HepG2 (cell line): ENCODE measurements around the gene JPT1. TPM values are rescaled to one million over a fixed set of nuclear protein-coding genes. Genes with fewer than 3 reads are reported as not detected.

Experiments used
- AGO2 ChIP-seq: fragments of 200-400 bp; formaldehyde crosslinking; optimal IDR thresholded peaks from 2 replicates; pipeline ENCODE3; 2017; ENCODE audit warnings: mild to moderate bottlenecking, low read depth, low read length, moderate library complexity
- CBFB ChIP-seq: sonication (generic); formaldehyde crosslinking; IDR thresholded peaks from 2 replicates; pipeline ENCODE4 v1.4.0; 2020; ENCODE audit warnings: missing genetic modification reagents
- DMAP1 ChIP-seq: IDR thresholded peaks from 2 replicates; pipeline ENCODE4 v1.6.1; 2016
- DNMT3B ChIP-seq: conservative IDR thresholded peaks from 2 replicates; pipeline ENCODE4 v1.6.1; 2016; ENCODE audit warnings: missing biosample characterization, control low read depth
- GPN1 ChIP-seq: sonication (generic); formaldehyde crosslinking; IDR thresholded peaks from 2 replicates; pipeline ENCODE4 v1.5.1; 2020; ENCODE audit warnings: missing genetic modification reagents, borderline replicate concordance
- HOXA5 ChIP-seq: sonication (generic); formaldehyde crosslinking; IDR thresholded peaks from 2 replicates; pipeline ENCODE4 v1.4.0; 2020; ENCODE audit warnings: missing genetic modification reagents
- KLF16 ChIP-seq, 2 experiments: sonication (generic) in 1 of 2; formaldehyde crosslinking in 1 of 2; IDR thresholded peaks; 2 replicates each; pipeline versions ENCODE4 v1.6.1 to v1.8.0; 2016 to 2023; ENCODE audit warnings: missing genetic modification reagents in 2 of 2, missing compliant biosample characterization in 1 of 2
- NCOR1 ChIP-seq: fragments of 200-600 bp; sonication (generic); IDR thresholded peaks from 2 replicates; pipeline ENCODE4 v1.7.0; 2017; ENCODE audit warnings: antibody characterized with exemption, low read length, borderline replicate concordance
- NONO ChIP-seq, 2 experiments: fragments of 450-650 bp in 1 of 2; sonication (generic) in 1 of 2; formaldehyde crosslinking in 1 of 2; IDR thresholded peaks in 1 of 2; conservative IDR thresholded peaks in 1 of 2; 2 replicates each; pipeline versions ENCODE4 v1.6.1 to v1.8.0; 2017 to 2022; ENCODE audit warnings: mild to moderate bottlenecking in 1 of 2, missing genetic modification reagents in 1 of 2, moderate library complexity in 1 of 2
- PHF8 ChIP-seq: sonication (generic); formaldehyde crosslinking; IDR thresholded peaks from 2 replicates; pipeline ENCODE4 v1.5.0; 2020; ENCODE audit warnings: missing genetic modification reagents
- PRPF4 ChIP-seq: fragments of 200-400 bp; formaldehyde crosslinking; IDR thresholded peaks from 2 replicates; pipeline ENCODE4 v1.6.1; 2016; ENCODE audit warnings: low read length, low read depth; ENCODE audit not compliant: poor library complexity, severe bottlenecking
- RXRB ChIP-seq: IDR thresholded peaks from 2 replicates; pipeline ENCODE4 v1.6.1; 2016; ENCODE audit warnings: borderline replicate concordance, missing genetic modification reagents, missing compliant biosample characterization
- SIX4 ChIP-seq: sonication (generic); formaldehyde crosslinking; IDR thresholded peaks from 2 replicates; pipeline ENCODE4 v1.4.0; 2020; ENCODE audit warnings: missing genetic modification reagents
- SMARCE1 ChIP-seq: fragments of 450-650 bp; IDR thresholded peaks from 2 replicates; pipeline ENCODE4 v1.6.1; 2017; ENCODE audit warnings: borderline replicate concordance
- TMF1 ChIP-seq: sonication (generic); formaldehyde crosslinking; IDR thresholded peaks from 2 replicates; pipeline ENCODE4 v1.8.1; 2022; ENCODE audit warnings: low read depth, missing genetic modification reagents
- ZEB1 ChIP-seq: IDR thresholded peaks from 2 replicates; pipeline ENCODE4 v1.6.1; 2012; ENCODE audit warnings: mild to moderate bottlenecking, low read depth, inconsistent platforms; ENCODE audit not compliant: insufficient replicate concordance
- ZFP90 ChIP-seq: sonication (generic); formaldehyde crosslinking; IDR thresholded peaks from 2 replicates; pipeline ENCODE4 v1.8.0; 2022; ENCODE audit warnings: missing genetic modification reagents, mild to moderate bottlenecking, inconsistent platforms, borderline replicate concordance
- ZNF432 ChIP-seq: sonication (generic); formaldehyde crosslinking; IDR thresholded peaks from 2 replicates; pipeline ENCODE4 v1.5.0; 2020; ENCODE audit warnings: missing genetic modification reagents, mild to moderate bottlenecking, borderline replicate concordance
- ZNF792 ChIP-seq: IDR thresholded peaks from 2 replicates; pipeline ENCODE4 v1.6.1; 2016
- polyA plus RNA-seq, 8 experiments: library from polyadenylated mRNA; depleted of rRNA in 3 of 8; stranded (reverse) in 7 of 8; unstranded in 1 of 8; fragments of >200 nt; fragmentation: Illumina TruSeq in 4 of 8; extraction: Trizol in 4 of 8; gene quantifications; 2 replicates each; pipeline versions ENCODE4 v1.2.1 to v1.2.3, GENCODE V29; 2011 to 2016; ENCODE audit warnings: low read depth in 4 of 8, missing spikeins in 1 of 8, mixed read lengths in 1 of 8; ENCODE audit not compliant: insufficient read depth in 1 of 8
- total RNA-seq, 5 experiments: library from RNA; depleted of rRNA; stranded (reverse); fragments of >200 nt; fragmentation: Illumina TruSeq; extraction: Trizol; gene quantifications; 2 replicates each; pipeline ENCODE4 v1.2.3, GENCODE V29; 2016; ENCODE audit warnings: low read depth in 1 of 5
- TF ChIP-seq, protein P1 (sequence below): sonication (generic); formaldehyde crosslinking; IDR thresholded peaks from 2 replicates; pipeline ENCODE4 v1.4.0; 2020; ENCODE audit warnings: mild to moderate bottlenecking, low read depth, missing genetic modification reagents
- TF ChIP-seq, protein P2 (sequence below): sonication (generic); formaldehyde crosslinking; IDR thresholded peaks from 2 replicates; pipeline ENCODE4 v1.4.0; 2020; ENCODE audit warnings: missing genetic modification reagents, borderline replicate concordance
- TF ChIP-seq, protein P3 (sequence below): sonication (generic); formaldehyde crosslinking; IDR thresholded peaks from 2 replicates; pipeline ENCODE4 v1.8.1; 2023; ENCODE audit warnings: mild to moderate bottlenecking, missing genetic modification reagents

Gene JPT1
- total and polyA plus RNA-seq, 2 of the 13 experiments (the other 11 are each of a cell fraction or from before 2014, with no cell fraction given): 43.3 to 256 TPM

DNA sequence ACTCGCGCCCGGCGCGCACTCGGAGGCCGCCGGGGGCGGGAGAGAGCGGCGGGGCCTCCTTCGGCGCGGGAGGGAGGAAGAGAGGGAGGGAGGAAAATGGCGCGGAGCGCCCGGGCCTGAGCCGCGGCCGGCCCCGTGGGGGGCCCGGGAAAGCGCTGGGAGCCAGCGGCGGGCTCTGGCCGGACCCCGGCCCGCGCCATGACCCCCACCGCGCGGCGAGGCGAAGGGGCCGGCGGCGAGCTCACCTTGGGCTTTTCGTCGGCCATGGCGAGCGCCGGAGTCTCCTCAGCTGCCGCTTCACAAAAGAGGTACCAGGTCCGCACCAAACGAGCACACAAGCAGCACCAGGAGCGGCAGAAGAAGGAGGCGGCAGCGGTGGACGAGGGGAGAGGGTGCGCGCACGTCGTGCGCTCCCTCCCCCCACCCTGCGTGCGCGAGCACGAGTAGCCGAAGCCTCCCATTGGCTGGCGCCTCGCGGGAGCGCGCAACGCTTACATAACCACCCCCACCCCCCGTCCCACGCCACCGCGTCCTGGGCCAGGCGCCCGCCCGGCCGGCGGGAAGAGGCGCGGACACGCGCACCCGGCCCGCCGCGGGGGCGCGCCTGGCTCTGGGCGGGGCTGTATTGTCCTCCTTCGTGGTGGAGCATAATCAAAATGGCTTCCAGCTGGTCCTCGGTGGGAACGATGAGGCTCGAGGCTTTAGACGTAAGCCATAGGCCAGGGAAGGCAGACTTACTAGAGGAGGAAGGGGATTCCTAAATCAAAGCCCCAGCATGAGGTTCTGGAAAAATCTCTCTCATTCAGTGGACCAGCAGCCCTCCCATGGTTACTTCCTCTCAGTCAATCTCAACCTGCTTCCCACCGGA lies 28.5 kb upstream of the JPT1 start, which contains the start of gene SUMO2 (continued):
- no peak for TF ChIP-seq SMARCE1
- TF ChIP-seq TMF1 (CRISPR knock-in tag): peak; percentile 86
- peak; percentile 43; the same call in 1 of the 2 replicates for TF ChIP-seq ZFP90 (CRISPR knock-in tag)
- TF ChIP-seq HOXA5 (CRISPR knock-in tag): peak; percentile 92; the same call in 1 of the 2 replicates
- no peak for TF ChIP-seq DNMT3B (CRISPR knock-in tag)
- peak; percentile 23; the same call in 1 of the 2 replicates for TF ChIP-seq SIX4 (CRISPR knock-in tag)
- TF ChIP-seq, protein P1, sequence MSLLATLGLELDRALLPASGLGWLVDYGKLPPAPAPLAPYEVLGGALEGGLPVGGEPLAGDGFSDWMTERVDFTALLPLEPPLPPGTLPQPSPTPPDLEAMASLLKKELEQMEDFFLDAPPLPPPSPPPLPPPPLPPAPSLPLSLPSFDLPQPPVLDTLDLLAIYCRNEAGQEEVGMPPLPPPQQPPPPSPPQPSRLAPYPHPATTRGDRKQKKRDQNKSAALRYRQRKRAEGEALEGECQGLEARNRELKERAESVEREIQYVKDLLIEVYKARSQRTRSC: 0 out of 2 replicates have a peak, but pooled peaks have one; percentile 46
- peak; percentile 65 for TF ChIP-seq RXRB (CRISPR knock-in tag)
- no peak for TF ChIP-seq NCOR1
- TF ChIP-seq ZNF432 (CRISPR knock-in tag): no peak
- TF ChIP-seq ZNF792 (CRISPR knock-in tag): peak; percentile 70; the same call in 1 of the 2 replicates
- TF ChIP-seq PHF8 (CRISPR knock-in tag): peak; percentile 85
- TF ChIP-seq, protein P2, sequence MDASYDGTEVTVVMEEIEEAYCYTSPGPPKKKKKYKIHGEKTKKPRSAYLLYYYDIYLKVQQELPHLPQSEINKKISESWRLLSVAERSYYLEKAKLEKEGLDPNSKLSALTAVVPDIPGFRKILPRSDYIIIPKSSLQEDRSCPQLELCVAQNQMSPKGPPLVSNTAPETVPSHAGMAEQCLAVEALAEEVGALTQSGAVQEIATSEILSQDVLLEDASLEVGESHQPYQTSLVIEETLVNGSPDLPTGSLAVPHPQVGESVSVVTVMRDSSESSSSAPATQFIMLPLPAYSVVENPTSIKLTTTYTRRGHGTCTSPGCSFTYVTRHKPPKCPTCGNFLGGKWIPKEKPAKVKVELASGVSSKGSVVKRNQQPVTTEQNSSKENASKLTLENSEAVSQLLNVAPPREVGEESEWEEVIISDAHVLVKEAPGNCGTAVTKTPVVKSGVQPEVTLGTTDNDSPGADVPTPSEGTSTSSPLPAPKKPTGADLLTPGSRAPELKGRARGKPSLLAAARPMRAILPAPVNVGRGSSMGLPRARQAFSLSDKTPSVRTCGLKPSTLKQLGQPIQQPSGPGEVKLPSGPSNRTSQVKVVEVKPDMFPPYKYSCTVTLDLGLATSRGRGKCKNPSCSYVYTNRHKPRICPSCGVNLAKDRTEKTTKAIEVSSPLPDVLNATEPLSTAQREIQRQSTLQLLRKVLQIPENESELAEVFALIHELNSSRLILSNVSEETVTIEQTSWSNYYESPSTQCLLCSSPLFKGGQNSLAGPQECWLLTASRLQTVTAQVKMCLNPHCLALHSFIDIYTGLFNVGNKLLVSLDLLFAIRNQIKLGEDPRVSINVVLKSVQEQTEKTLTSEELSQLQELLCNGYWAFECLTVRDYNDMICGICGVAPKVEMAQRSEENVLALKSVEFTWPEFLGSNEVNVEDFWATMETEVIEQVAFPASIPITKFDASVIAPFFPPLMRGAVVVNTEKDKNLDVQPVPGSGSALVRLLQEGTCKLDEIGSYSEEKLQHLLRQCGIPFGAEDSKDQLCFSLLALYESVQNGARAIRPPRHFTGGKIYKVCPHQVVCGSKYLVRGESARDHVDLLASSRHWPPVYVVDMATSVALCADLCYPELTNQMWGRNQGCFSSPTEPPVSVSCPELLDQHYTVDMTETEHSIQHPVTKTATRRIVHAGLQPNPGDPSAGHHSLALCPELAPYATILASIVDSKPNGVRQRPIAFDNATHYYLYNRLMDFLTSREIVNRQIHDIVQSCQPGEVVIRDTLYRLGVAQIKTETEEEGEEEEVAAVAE (CRISPR knock-in tag): peak; percentile 59
- peak in 1 of 2 experiments; percentile 79; a peak in 2 of 4 replicates for TF ChIP-seq KLF16 (CRISPR knock-in tag; IDR thresholded peaks at IDR 0.05)
- peak; percentile 46; the same call in 1 of the 2 replicates for TF ChIP-seq GPN1 (CRISPR knock-in tag)
- TF ChIP-seq NONO (IDR thresholded peaks at IDR 0.05): no peak
- peak; percentile 80 for TF ChIP-seq NONO (CRISPR knock-in tag; conservative IDR thresholded peaks at IDR 0.05)
- TF ChIP-seq DMAP1 (CRISPR knock-in tag): peak; percentile 90
- TF ChIP-seq AGO2: peak; percentile 94
- TF ChIP-seq PRPF4: no peak
- TF ChIP-seq, protein P3, sequence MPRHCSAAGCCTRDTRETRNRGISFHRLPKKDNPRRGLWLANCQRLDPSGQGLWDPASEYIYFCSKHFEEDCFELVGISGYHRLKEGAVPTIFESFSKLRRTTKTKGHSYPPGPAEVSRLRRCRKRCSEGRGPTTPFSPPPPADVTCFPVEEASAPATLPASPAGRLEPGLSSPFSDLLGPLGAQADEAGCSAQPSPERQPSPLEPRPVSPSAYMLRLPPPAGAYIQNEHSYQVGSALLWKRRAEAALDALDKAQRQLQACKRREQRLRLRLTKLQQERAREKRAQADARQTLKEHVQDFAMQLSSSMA (CRISPR knock-in tag): peak; percentile 64
- TF ChIP-seq ZEB1: no peak
- TF ChIP-seq CBFB (CRISPR knock-in tag): peak; percentile 51
